Activated naive CD8-positive, alpha-beta T cell treated with anti-CD3 and anti-CD28 coated beads, Interleukin-2, amount 10 ng/mL, durations not matched to agents 7 days and 5 days (primary cell): ENCODE data around the gene CRELD1. TPM values are rescaled to one million over a fixed set of nuclear protein-coding genes. Genes with fewer than 3 reads are reported as not detected.
"Not testable (repeated sequence)": the region's sequence is repeated elsewhere in the genome, so short reads cannot be mapped to it uniquely, and the experiment has no call there.

ENCODE experiments used
- ATAC-seq: fragments of 150-1000 bp; cut with Tn5 transposase; one replicate; pipeline ENCODE4 v1.10.0; 2021; ENCODE audit warnings: low read depth, moderate library complexity
- POLR2A ChIA-PET: fragments of 350-600 bp; sonication (Branson Sonifier 250); formaldehyde crosslinking; loops from one replicate; lab custom pipeline; 2021; ENCODE audit warnings: antibody characterized with exemption; lab: Charles Lee
- DNase-seq: peaks from one replicate; pipeline ENCODE4 v3.0.0; 2021
- H3K27ac Mint-ChIP-seq: one replicate; pipeline ENCODE4 v1.8.0; 2022; ENCODE audit warnings: mild to moderate bottlenecking, mixed read lengths
- H3K27me3 Mint-ChIP-seq: one replicate; pipeline ENCODE4 v1.8.0; 2022; ENCODE audit warnings: mild to moderate bottlenecking, moderate library complexity, mixed read lengths
- H3K36me3 Mint-ChIP-seq: one replicate; pipeline ENCODE4 v1.8.0; 2021; ENCODE audit warnings: mild to moderate bottlenecking, mixed read lengths
- H3K4me1 Mint-ChIP-seq: one replicate; pipeline ENCODE4 v1.8.0; 2021; ENCODE audit warnings: mixed read lengths
- H3K4me3 Mint-ChIP-seq: one replicate; pipeline ENCODE4 v1.8.0; 2022; ENCODE audit warnings: mild to moderate bottlenecking, moderate library complexity, mixed read lengths
- H3K9me3 Mint-ChIP-seq: one replicate; pipeline ENCODE4 v1.8.0; 2021; ENCODE audit warnings: mixed read lengths
- total RNA-seq, 2 experiments: library from RNA; stranded (reverse); gene quantifications; one replicate each; pipeline ENCODE4 v1.2.3, GENCODE V29; 2021

CRELD1 gene
- total RNA-seq, 2 experiments from 2014 or later = 26.2 to 29.3 TPM

GRCh38 chr3:9897408-9898372 is 35.9 kb upstream of the CRELD1 start:
- DNase-seq (no peak), ATAC-seq (no peak)
- no peaks in the 10 kb centered on the region for H3K9me3 Mint-ChIP-seq
- POLR2A ChIA-PET = no interaction called here
- H3K27ac Mint-ChIP-seq = no peak overlapping the region
- H3K36me3 Mint-ChIP-seq = peaks cover 23% of the 10 kb centered on the region
- no peak overlapping the region for H3K4me3 Mint-ChIP-seq
- H3K27me3 Mint-ChIP-seq = no peaks in the 10 kb centered on the region
- H3K4me1 Mint-ChIP-seq = peaks cover 40% of the 10 kb centered on the region

GRCh38 chr3:9898467-9899241 is 35.0 kb upstream of the CRELD1 start:
- peaks cover 42% of the 10 kb centered on the region for H3K4me1 Mint-ChIP-seq
- no peaks in the 10 kb centered on the region for H3K9me3 Mint-ChIP-seq
- no peaks in the 10 kb centered on the region for H3K27me3 Mint-ChIP-seq
- DNase-seq (no peak), ATAC-seq (no peak)
- peaks cover 16% of the 10 kb centered on the region for H3K36me3 Mint-ChIP-seq
- no peak overlapping the region for H3K4me3 Mint-ChIP-seq
- POLR2A ChIA-PET = no interaction called here
- no peak overlapping the region for H3K27ac Mint-ChIP-seq

GRCh38 chr3:9899289-9899791 is 34.3 kb upstream of the CRELD1 start:
- no peak overlapping the region for H3K27ac Mint-ChIP-seq
- peaks cover 9% of the 10 kb centered on the region for H3K36me3 Mint-ChIP-seq
- no peaks in the 10 kb centered on the region for H3K27me3 Mint-ChIP-seq
- no peak for DNase-seq
- H3K4me3 Mint-ChIP-seq = no peak overlapping the region
- POLR2A ChIA-PET = no interaction called here
- H3K9me3 Mint-ChIP-seq = no peaks in the 10 kb centered on the region
- H3K4me1 Mint-ChIP-seq = peaks cover 40% of the 10 kb centered on the region
- no peak for ATAC-seq

- Mint-ChIP-seq H3K27ac (peak overlapping the region; percentile 5), H3K4me1 (peaks cover 34% of the 10 kb centered on the region)
- POLR2A ChIA-PET = interaction anchor here (1.8 to 2.7 kb wide), 2 partner anchors 10 to 32 kb away, joined by 5 to 32 read pairs; partner anchors contain the start of genes CRELD1 and JAGN1
- H3K9me3 Mint-ChIP-seq, ATAC-seq, DNase-seq, H3K4me3 Mint-ChIP-seq, H3K36me3 Mint-ChIP-seq, H3K27me3 Mint-ChIP-seq: not testable (repeated sequence)
Observed at GRCh38 chr3:9900965-9901415, 32.6 kb upstream of the CRELD1 start.

GRCh38 chr3:9901967-9902366 is 31.7 kb upstream of the CRELD1 start:
- Mint-ChIP-seq H3K27me3 (no peaks in the 10 kb centered on the region), H3K36me3 (no peaks in the 10 kb centered on the region), H3K4me3 (peak overlapping the region; percentile 55), H3K4me1 (peaks cover 33% of the 10 kb centered on the region), H3K27ac (peak overlapping the region; percentile 64), H3K9me3 (no peaks in the 10 kb centered on the region)
- DNase-seq = peak; percentile 51
- peak; percentile 65 for ATAC-seq
- POLR2A ChIA-PET = interaction anchor here (0.7 to 2.7 kb wide), 6 partner anchors 11 to 71 kb away, joined by 3 to 32 read pairs (median 4); partner anchors contain the start of genes CRELD1, IL17RC and JAGN1

- DNase-seq (no peak), ATAC-seq (peak; percentile 69)
- POLR2A ChIA-PET = interaction anchor here (0.5 to 2.7 kb wide), 7 partner anchors 11 to 71 kb away, joined by 3 to 32 read pairs (median 3); partner anchors contain the start of genes CRELD1, IL17RC and JAGN1
- H3K27ac Mint-ChIP-seq = peak within 1 kb of the TSS; percentile 64
- peak within 1 kb of the TSS; percentile 58 for H3K4me3 Mint-ChIP-seq
- no peaks in the 10 kb centered on the region for H3K9me3 Mint-ChIP-seq
- no peaks in the 10 kb centered on the region for H3K36me3 Mint-ChIP-seq
- H3K27me3 Mint-ChIP-seq = no peaks in the 10 kb centered on the region
- H3K4me1 Mint-ChIP-seq = peaks cover 32% of the 10 kb centered on the region
Observed at GRCh38 chr3:9902372-9903237, 31.0 kb upstream of the CRELD1 start, which contains the start of gene IL17RE. Gene IL17RE (plus strand): TSS chr3:9902848. CDS start chr3:9902933, 85 bp downstream.

- POLR2A ChIA-PET = interaction anchor here (0.5 to 2.7 kb wide), 3 partner anchors 13 to 272 kb away, joined by 4 to 32 read pairs (median 4); partner anchors contain the start of gene JAGN1
- DNase-seq (no peak), ATAC-seq (no peak)
- Mint-ChIP-seq H3K27me3 (no peaks in the 10 kb centered on the region), H3K4me1 (peaks cover 30% of the 10 kb centered on the region), H3K36me3 (no peaks in the 10 kb centered on the region), H3K4me3 (peak overlapping the region; percentile 58), H3K9me3 (no peaks in the 10 kb centered on the region), H3K27ac (peak overlapping the region; percentile 62)
Observed at GRCh38 chr3:9903238-9903624, 30.4 kb upstream of the CRELD1 start.

- no peak overlapping the region for H3K4me3 Mint-ChIP-seq
- H3K27ac Mint-ChIP-seq = no peak overlapping the region
- no peaks in the 10 kb centered on the region for H3K9me3 Mint-ChIP-seq
- peaks cover 27% of the 10 kb centered on the region for H3K4me1 Mint-ChIP-seq
- H3K36me3 Mint-ChIP-seq = no peaks in the 10 kb centered on the region
- DNase-seq = no peak
- no peaks in the 10 kb centered on the region for H3K27me3 Mint-ChIP-seq
- POLR2A ChIA-PET = no interaction called here
- ATAC-seq = no peak
Observed at GRCh38 chr3:9903904-9904303, 29.7 kb upstream of the CRELD1 start.

- Mint-ChIP-seq H3K4me1 (peaks cover 25% of the 10 kb centered on the region), H3K36me3 (no peaks in the 10 kb centered on the region), H3K9me3 (no peaks in the 10 kb centered on the region), H3K27ac (no peak overlapping the region), H3K27me3 (peaks cover 3% of the 10 kb centered on the region), H3K4me3 (no peak overlapping the region)
- no peak for ATAC-seq
- no peak for DNase-seq
- POLR2A ChIA-PET = interaction anchor here (0.9 kb wide), 1 partner anchor 61 kb away, joined by 4 read pairs; no protein-coding TSS in a partner anchor
Observed at GRCh38 chr3:9906480-9906879, 27.2 kb upstream of the CRELD1 start.

GRCh38 chr3:9908286-9908685 is 25.3 kb upstream of the CRELD1 start:
- Mint-ChIP-seq H3K4me3 (no peak overlapping the region), H3K36me3 (peaks cover 2% of the 10 kb centered on the region), H3K27ac (no peak overlapping the region), H3K27me3 (peaks cover 9% of the 10 kb centered on the region), H3K4me1 (peaks cover 19% of the 10 kb centered on the region), H3K9me3 (no peaks in the 10 kb centered on the region)
- no peak for DNase-seq
- no peak for ATAC-seq
- POLR2A ChIA-PET = interaction anchor here (0.5 kb wide), 1 partner anchor 75 kb away, joined by 5 read pairs; no protein-coding TSS in a partner anchor

- Mint-ChIP-seq H3K4me1 (peaks cover 12% of the 10 kb centered on the region), H3K36me3 (peaks cover 2% of the 10 kb centered on the region), H3K9me3 (no peaks in the 10 kb centered on the region), H3K27me3 (peaks cover 13% of the 10 kb centered on the region), H3K4me3 (no peak overlapping the region), H3K27ac (no peak overlapping the region)
- DNase-seq (no peak), ATAC-seq (no peak)
- POLR2A ChIA-PET = interaction anchor here (2.2 kb wide), 1 partner anchor 19 kb away, joined by 5 read pairs; the partner anchor contains the start of gene JAGN1
Observed at GRCh38 chr3:9909221-9910013, 24.2 kb upstream of the CRELD1 start.
